CD4-positive, CD25-positive, alpha-beta regulatory T cell (primary cell): ENCODE results near the gene PCSK5. TPM values are rescaled to one million over a fixed set of nuclear protein-coding genes. Genes with fewer than 3 reads are reported as not detected.
A peak's percentile ranks its signal among the peaks of the same experiment; 100 is the strongest.
"Not testable (repeated sequence)": the region's sequence is repeated elsewhere in the genome, so short reads cannot be mapped to it uniquely, and the experiment has no call there.

Experiments
- ATAC-seq, 2 donors: fragments of 150-1000 bp; cut with Tn5 transposase; one replicate each; pipeline ENCODE4 v1.10.0; 2021; ENCODE audit warnings: low read depth in 2 of 2, moderate number of reproducible peaks in 2 of 2, moderate library complexity in 1 of 2
- DNase-seq, 3 donors: peaks; one replicate each; pipeline versions ENCODE4 v3.0.0 to v3.0.0-alpha.2; 2012 to 2022; ENCODE audit warnings: mixed read lengths in 1 of 3
- H3K27ac ChIP-seq: one replicate; pipeline ENCODE4 v1.7.0; 2013; ENCODE audit warnings: mild to moderate bottlenecking, low read length; ENCODE audit not compliant: insufficient read depth, poor library complexity, severe bottlenecking
- H3K27me3 ChIP-seq: one replicate; pipeline ENCODE4 v1.7.0; 2013; ENCODE audit warnings: low read length; ENCODE audit not compliant: control insufficient read depth, insufficient read depth
- H3K36me3 ChIP-seq: one replicate; pipeline ENCODE4 v1.7.0; 2013; ENCODE audit warnings: mild to moderate bottlenecking, low read length, moderate library complexity; ENCODE audit not compliant: control insufficient read depth, insufficient read depth
- H3K4me1 ChIP-seq: 2 replicates; pipeline ENCODE4 v1.7.0; 2013; ENCODE audit warnings: mild to moderate bottlenecking, low read length; ENCODE audit not compliant: insufficient read depth, control insufficient read depth, poor library complexity, severe bottlenecking
- H3K4me3 ChIP-seq: one replicate; pipeline ENCODE4 v1.7.0; 2013; ENCODE audit warnings: low read depth, mild to moderate bottlenecking, low read length, moderate library complexity
- H3K9me3 ChIP-seq, 2 experiments: 1 replicate in 1 of 2; 2 replicates in 1 of 2; pipeline ENCODE4 v1.7.0; 2013; ENCODE audit warnings: low read length in 2 of 2, mild to moderate bottlenecking in 1 of 2, moderate library complexity in 1 of 2; ENCODE audit not compliant: control insufficient read depth in 2 of 2
- H3K27ac Mint-ChIP-seq, 3 donors: one replicate each; pipeline ENCODE4 v1.8.0; 2020 to 2022; ENCODE audit warnings: mild to moderate bottlenecking in 3 of 3, mixed read lengths in 3 of 3, moderate library complexity in 2 of 3
- H3K27me3 Mint-ChIP-seq: one replicate; pipeline ENCODE4 v1.8.0; 2022; ENCODE audit warnings: mild to moderate bottlenecking, mixed read lengths
- H3K36me3 Mint-ChIP-seq: one replicate; pipeline ENCODE4 v1.8.0; 2020; ENCODE audit warnings: mixed read lengths
- H3K4me1 Mint-ChIP-seq, 4 donors: one replicate each; pipeline ENCODE4 v1.8.0; 2020 to 2022; ENCODE audit warnings: mixed read lengths in 4 of 4, mild to moderate bottlenecking in 1 of 4
- H3K4me3 Mint-ChIP-seq, 4 donors: one replicate each; pipeline ENCODE4 v1.8.0; 2020 to 2022; ENCODE audit warnings: mild to moderate bottlenecking in 4 of 4, mixed read lengths in 4 of 4, moderate library complexity in 3 of 4
- H3K9me3 Mint-ChIP-seq, 7 donors: one replicate each; pipeline ENCODE4 v1.8.0; 2020 to 2022; ENCODE audit warnings: mixed read lengths in 7 of 7, mild to moderate bottlenecking in 3 of 7, moderate library complexity in 2 of 7
- polyA plus RNA-seq, 4 donors: library from polyadenylated mRNA; unstranded; fragments of 300-500 nt; fragmentation: Illumina TruSeq; gene quantifications; one replicate each; pipeline ENCODE4 v1.2.3, GENCODE V29; 2021
- total RNA-seq: library from RNA; stranded (reverse); gene quantifications from one replicate; pipeline ENCODE4 v1.2.3, GENCODE V29; 2022

The PCSK5 gene
- total and polyA plus RNA-seq, 5 donors from 2014 or later, result 0.47 to 2.7 (median 2.0) TPM

DNA sequence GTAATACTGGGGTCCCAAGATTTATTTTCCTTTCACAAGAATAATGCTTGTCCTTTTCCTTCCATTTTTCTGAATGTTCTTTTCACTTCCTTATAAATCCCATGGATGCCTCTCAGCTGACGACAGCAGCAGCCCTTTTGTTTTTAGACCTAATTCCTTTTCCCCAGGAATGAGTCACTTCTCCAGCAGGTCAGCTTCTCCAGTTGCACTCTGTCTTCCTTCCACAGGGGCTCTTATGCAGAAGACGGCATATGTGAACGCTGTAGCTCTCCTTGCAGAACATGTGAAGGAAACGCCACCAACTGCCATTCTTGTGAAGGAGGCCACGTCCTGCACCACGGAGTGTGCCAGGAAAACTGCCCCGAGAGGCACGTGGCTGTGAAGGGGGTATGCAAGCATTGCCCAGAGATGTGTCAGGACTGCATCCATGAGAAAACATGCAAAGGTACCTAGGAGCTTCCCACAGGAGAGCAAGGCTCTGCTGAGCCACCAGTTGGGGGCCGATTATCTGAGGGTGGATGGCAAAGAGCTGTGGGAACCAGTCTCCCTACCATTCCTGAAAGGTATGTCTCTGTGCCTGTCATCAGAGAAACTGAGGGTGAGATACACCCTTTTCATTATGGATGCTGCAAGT is 430.8 kb downstream of the PCSK5 start:
- Histone ChIP-seq H3K27ac (no peak overlapping the region), H3K4me1 (no peaks in the 10 kb centered on the region), H3K36me3 (no peaks in the 10 kb centered on the region), H3K4me3 (no peak overlapping the region), H3K27me3 (no peaks in the 10 kb centered on the region), H3K9me3 (no peaks in the 10 kb centered on the region)
- no peaks in the 10 kb centered on the region for H3K9me3 Mint-ChIP-seq
- peak overlapping the region in 1 of 3 donors; percentile 83 for H3K27ac Mint-ChIP-seq
- H3K27me3 Mint-ChIP-seq, result no peaks in the 10 kb centered on the region
- no peaks in the 10 kb centered on the region for H3K4me1 Mint-ChIP-seq
- no peaks in the 10 kb centered on the region for H3K36me3 Mint-ChIP-seq
- DNase-seq (no peak), ATAC-seq (no peak)
- no peak overlapping the region for H3K4me3 Mint-ChIP-seq

GRCh38 chr9:76322810-76323209 is 432.3 kb downstream of the PCSK5 start:
- H3K4me1 Mint-ChIP-seq, result no peaks in the 10 kb centered on the region
- no peak overlapping the region for H3K27ac ChIP-seq
- H3K36me3 Mint-ChIP-seq, result no peaks in the 10 kb centered on the region
- no peaks in the 10 kb centered on the region for H3K9me3 Mint-ChIP-seq
- no peak overlapping the region for H3K27ac Mint-ChIP-seq
- H3K36me3 ChIP-seq, result no peaks in the 10 kb centered on the region
- no peak for ATAC-seq
- H3K27me3 Mint-ChIP-seq, result no peaks in the 10 kb centered on the region
- no peak overlapping the region for H3K4me3 ChIP-seq
- no peak for DNase-seq
- no peaks in the 10 kb centered on the region for H3K9me3 ChIP-seq
- no peaks in the 10 kb centered on the region for H3K4me1 ChIP-seq
- no peaks in the 10 kb centered on the region for H3K27me3 ChIP-seq
- H3K4me3 Mint-ChIP-seq, result no peak overlapping the region

GRCh38 chr9:76323490-76323889 is 433.0 kb downstream of the PCSK5 start:
- Mint-ChIP-seq H3K36me3 (no peaks in the 10 kb centered on the region), H3K4me3 (no peak overlapping the region), H3K27me3 (no peaks in the 10 kb centered on the region), H3K27ac (no peak overlapping the region), H3K9me3 (peaks cover 0 to 2% (median 0%) of the 10 kb centered on the region in 7 donors), H3K4me1 (no peaks in the 10 kb centered on the region)
- Histone ChIP-seq H3K27ac (no peak overlapping the region), H3K4me3 (no peak overlapping the region), H3K27me3 (no peaks in the 10 kb centered on the region), H3K9me3 (no peaks in the 10 kb centered on the region), H3K36me3 (no peaks in the 10 kb centered on the region), H3K4me1 (no peaks in the 10 kb centered on the region)
- ATAC-seq (no peak), DNase-seq (no peak)

GRCh38 chr9:76324030-76324429 is 433.6 kb downstream of the PCSK5 start:
- not testable (repeated sequence) for H3K36me3 ChIP-seq, H3K9me3 Mint-ChIP-seq, H3K27ac ChIP-seq, DNase-seq, H3K4me1 ChIP-seq, H3K9me3 ChIP-seq, ATAC-seq, H3K4me1 Mint-ChIP-seq, H3K27ac Mint-ChIP-seq, H3K27me3 ChIP-seq, H3K4me3 ChIP-seq, H3K36me3 Mint-ChIP-seq, H3K27me3 Mint-ChIP-seq, H3K4me3 Mint-ChIP-seq

- no peak overlapping the region for H3K27ac Mint-ChIP-seq
- peaks cover 6% of the 10 kb centered on the region for H3K27me3 Mint-ChIP-seq
- Histone ChIP-seq H3K9me3 (no peaks in the 10 kb centered on the region), H3K27ac (no peak overlapping the region), H3K4me1 (no peaks in the 10 kb centered on the region), H3K4me3 (no peak overlapping the region), H3K36me3 (no peaks in the 10 kb centered on the region), H3K27me3 (no peaks in the 10 kb centered on the region)
- ATAC-seq, result no peak
- H3K9me3 Mint-ChIP-seq, result peaks cover 0 to 4% (median 0%) of the 10 kb centered on the region in 7 donors
- no peak for DNase-seq
- H3K4me1 Mint-ChIP-seq, result no peaks in the 10 kb centered on the region
- H3K4me3 Mint-ChIP-seq, result no peak overlapping the region
- H3K36me3 Mint-ChIP-seq, result no peaks in the 10 kb centered on the region
Observed at GRCh38 chr9:76330034-76330433, 439.6 kb downstream of the PCSK5 start.

DNA sequence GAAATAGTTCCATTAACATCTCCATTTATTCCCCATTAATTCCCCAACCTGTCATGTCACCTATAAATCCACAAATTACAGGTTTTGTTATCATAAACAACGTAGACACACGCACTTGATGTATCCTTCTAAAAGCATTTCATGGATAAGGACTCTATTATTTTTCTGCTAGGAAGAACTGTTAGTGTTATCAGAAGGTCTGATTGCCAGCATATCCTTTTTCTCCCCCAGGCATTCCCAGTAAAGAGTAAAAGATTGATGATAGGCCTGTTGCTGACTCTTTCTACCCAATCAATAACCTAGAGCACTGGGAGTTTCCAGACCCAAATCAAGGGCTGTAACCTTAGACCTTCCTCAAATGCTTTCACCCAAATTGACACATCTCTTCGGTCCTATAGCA is 442.9 kb downstream of the PCSK5 start:
- Histone ChIP-seq H3K4me1 (no peaks in the 10 kb centered on the region), H3K36me3 (no peaks in the 10 kb centered on the region), H3K27me3 (no peaks in the 10 kb centered on the region), H3K4me3 (no peak overlapping the region), H3K27ac (no peak overlapping the region), H3K9me3 (no peaks in the 10 kb centered on the region)
- Mint-ChIP-seq H3K4me3 (no peak overlapping the region), H3K27ac (no peak overlapping the region), H3K4me1 (no peaks in the 10 kb centered on the region), H3K36me3 (no peaks in the 10 kb centered on the region), H3K27me3 (peaks cover 12% of the 10 kb centered on the region), H3K9me3 (peaks cover 0 to 4% (median 0%) of the 10 kb centered on the region in 7 donors)
- ATAC-seq (no peak), DNase-seq (no peak)

GRCh38 chr9:76333964-76334363 is 443.5 kb downstream of the PCSK5 start:
- no peak overlapping the region for H3K4me3 ChIP-seq
- no peak overlapping the region for H3K27ac Mint-ChIP-seq
- no peak overlapping the region for H3K4me3 Mint-ChIP-seq
- H3K36me3 Mint-ChIP-seq, result no peaks in the 10 kb centered on the region
- no peak overlapping the region for H3K27ac ChIP-seq
- H3K9me3 ChIP-seq, result no peaks in the 10 kb centered on the region
- peaks cover 0 to 4% (median 0%) of the 10 kb centered on the region in 7 donors for H3K9me3 Mint-ChIP-seq
- no peaks in the 10 kb centered on the region for H3K27me3 ChIP-seq
- peaks cover 12% of the 10 kb centered on the region for H3K27me3 Mint-ChIP-seq
- ATAC-seq (no peak), DNase-seq (no peak)
- peaks cover 0 to 2% (median 0%) of the 10 kb centered on the region in 4 donors for H3K4me1 Mint-ChIP-seq
- no peaks in the 10 kb centered on the region for H3K4me1 ChIP-seq
- H3K36me3 ChIP-seq, result no peaks in the 10 kb centered on the region

DNA sequence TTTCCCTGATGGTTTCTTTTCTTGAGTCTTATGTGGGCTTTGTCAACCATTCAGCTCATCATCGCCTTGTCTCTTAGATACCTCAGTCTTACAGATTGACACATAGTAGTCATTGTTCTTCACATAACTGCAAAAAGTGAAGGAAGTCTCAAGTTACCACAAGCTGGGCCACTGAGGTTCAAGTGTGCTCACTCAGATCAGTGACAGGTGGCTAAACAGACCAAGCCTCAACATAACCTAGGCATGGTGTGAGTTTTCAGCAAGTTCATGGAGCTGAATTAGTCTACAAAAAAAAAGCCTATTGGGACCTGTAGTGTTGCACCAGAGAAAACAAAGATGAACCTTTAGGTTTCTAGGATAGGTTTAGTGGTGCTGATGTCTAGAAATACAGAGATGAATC is 445.6 kb downstream of the PCSK5 start:
- Mint-ChIP-seq H3K27me3 (peaks cover 12% of the 10 kb centered on the region), H3K27ac (no peak overlapping the region)
- H3K36me3 ChIP-seq, result no peaks in the 10 kb centered on the region

More for the DNA sequence above, 445.6 kb downstream of the PCSK5 start:
- DNase-seq (peak in 1 of 3 donors; percentile 2), ATAC-seq (no peak)
- Histone ChIP-seq H3K27ac (no peak overlapping the region), H3K4me1 (no peaks in the 10 kb centered on the region), H3K27me3 (no peaks in the 10 kb centered on the region), H3K9me3 (no peaks in the 10 kb centered on the region), H3K4me3 (no peak overlapping the region)
- Mint-ChIP-seq H3K36me3 (no peaks in the 10 kb centered on the region), H3K9me3 (peaks cover 0 to 4% (median 0%) of the 10 kb centered on the region in 7 donors), H3K4me1 (peaks cover 0 to 4% (median 0%) of the 10 kb centered on the region in 4 donors), H3K4me3 (no peak overlapping the region)
